Loucy (cell line): Measurements from ENCODE around the gene HMCN1.

Experiments
- H2AFZ ChIP-seq: fragments of 200-600 bp; sonication (generic); 2 replicates; pipeline ENCODE4 v1.6.0; 2016; ENCODE audit warnings: antibody characterized with exemption, mild to moderate bottlenecking, low read length, moderate library complexity
- H3F3A ChIP-seq: fragments of 200-600 bp; 2 replicates; pipeline ENCODE4 v1.6.0; 2016; ENCODE audit warnings: antibody characterized with exemption, low read depth, mild to moderate bottlenecking
- H3K27me3 ChIP-seq: fragments of 200-600 bp; sonication (generic); 2 replicates; pipeline ENCODE4 v1.6.1; 2014; ENCODE audit warnings: low read length, mild to moderate bottlenecking; ENCODE audit not compliant: insufficient read depth, poor library complexity, severe bottlenecking
- H3K36me3 ChIP-seq: fragments of 200-600 bp; sonication (generic); 2 replicates; pipeline ENCODE4 v1.6.1; 2016; ENCODE audit warnings: low read length; ENCODE audit not compliant: insufficient read depth
- H3K4me1 ChIP-seq: fragments of 200-600 bp; sonication (generic); 2 replicates; pipeline ENCODE4 v1.5.1; 2014; ENCODE audit warnings: low read length, mild to moderate bottlenecking; ENCODE audit not compliant: insufficient read depth, poor library complexity, severe bottlenecking
- H3K4me2 ChIP-seq: fragments of 200-600 bp; sonication (generic); 2 replicates; pipeline ENCODE4 v1.6.0; 2014; ENCODE audit warnings: antibody characterized with exemption, low read length, low read depth, mild to moderate bottlenecking; ENCODE audit not compliant: poor library complexity, severe bottlenecking
- H3K4me3 ChIP-seq: fragments of 200-600 bp; sonication (generic); 2 replicates; pipeline ENCODE4 v1.5.1; 2014; ENCODE audit warnings: low read length, mild to moderate bottlenecking, mixed read lengths; ENCODE audit not compliant: poor library complexity, severe bottlenecking
- H3K79me2 ChIP-seq: fragments of 200-600 bp; sonication (generic); 2 replicates; pipeline ENCODE4 v1.6.1; 2014; ENCODE audit warnings: low read length; ENCODE audit not compliant: insufficient read depth
- H3K9ac ChIP-seq: fragments of 200-600 bp; sonication (generic); 2 replicates; pipeline ENCODE4 v1.6.0; 2014; ENCODE audit warnings: mild to moderate bottlenecking, low read depth, low read length, moderate library complexity; ENCODE audit not compliant: poor library complexity, severe bottlenecking
- H3K9me2 ChIP-seq: fragments of 200-600 bp; sonication (generic); replicated peaks from 2 replicates; pipeline ENCODE4 v1.6.1; 2016; ENCODE audit warnings: low read depth, low read length, mixed read lengths
- H3K9me3 ChIP-seq: fragments of 200-600 bp; sonication (generic); 2 replicates; pipeline ENCODE4 v1.6.1; 2014; ENCODE audit warnings: mild to moderate bottlenecking, antibody characterized with exemption, low read length, low read depth; ENCODE audit not compliant: insufficient read depth
- H4K20me1 ChIP-seq: fragments of 200-600 bp; sonication (generic); 2 replicates; pipeline ENCODE4 v1.6.0; 2014; ENCODE audit warnings: antibody characterized with exemption, low read length, mild to moderate bottlenecking; ENCODE audit not compliant: insufficient read depth, poor library complexity, severe bottlenecking
- CTCF ChIP-seq: fragments of 200-600 bp; sonication (generic); conservative IDR thresholded peaks from 2 replicates; pipeline ENCODE4 v1.5.1; 2014; ENCODE audit warnings: mild to moderate bottlenecking, antibody characterized with exemption, low read length
- EZH2phosphoT487 ChIP-seq: fragments of 200-600 bp; IDR thresholded peaks from 2 replicates; pipeline ENCODE4 v1.6.1; 2018; ENCODE audit warnings: antibody characterized with exemption, mild to moderate bottlenecking, moderate library complexity, borderline replicate concordance

The HMCN1 gene

GRCh38 chr1:186213225-186213607 lies 479.0 kb downstream of the HMCN1 start:
- Histone ChIP-seq H3K9me2 (no peaks in the 10 kb centered on the region), H4K20me1 (no peaks in the 10 kb centered on the region), H3K79me2 (no peaks in the 10 kb centered on the region), H3K4me2 (no peak overlapping the region), H3K36me3 (no peaks in the 10 kb centered on the region), H2AFZ (no peak overlapping the region), H3K4me3 (no peak overlapping the region), H3K27me3 (peaks cover under 1% of the 10 kb centered on the region), H3F3A (no peaks in the 10 kb centered on the region), H3K9ac (no peak overlapping the region), H3K9me3 (no peaks in the 10 kb centered on the region), H3K4me1 (no peaks in the 10 kb centered on the region)
- TF ChIP-seq CTCF: no peak
- no peak for TF ChIP-seq EZH2phosphoT487

GRCh38 chr1:186214791-186215190 lies 480.6 kb downstream of the HMCN1 start:
- Histone ChIP-seq H3K9ac (no peak overlapping the region), H3F3A (no peaks in the 10 kb centered on the region), H3K9me3 (no peaks in the 10 kb centered on the region), H3K27me3 (no peaks in the 10 kb centered on the region), H2AFZ (no peak overlapping the region), H3K4me1 (no peaks in the 10 kb centered on the region), H3K4me2 (no peak overlapping the region), H3K4me3 (no peak overlapping the region), H3K9me2 (no peaks in the 10 kb centered on the region), H4K20me1 (no peaks in the 10 kb centered on the region), H3K36me3 (no peaks in the 10 kb centered on the region), H3K79me2 (no peaks in the 10 kb centered on the region)
- no peak for TF ChIP-seq EZH2phosphoT487
- TF ChIP-seq CTCF: no peak

GRCh38 chr1:186215636-186216035 lies 481.4 kb downstream of the HMCN1 start:
- Histone ChIP-seq H3K9me2 (no peaks in the 10 kb centered on the region), H3K9me3 (no peaks in the 10 kb centered on the region), H3K4me2 (no peak overlapping the region), H3K79me2 (no peaks in the 10 kb centered on the region), H4K20me1 (no peaks in the 10 kb centered on the region), H3K27me3 (no peaks in the 10 kb centered on the region), H3K9ac (no peak overlapping the region), H3K4me3 (no peak overlapping the region), H3K36me3 (no peaks in the 10 kb centered on the region), H2AFZ (no peak overlapping the region), H3F3A (no peaks in the 10 kb centered on the region), H3K4me1 (no peaks in the 10 kb centered on the region)
- TF ChIP-seq EZH2phosphoT487 (no peak), CTCF (no peak)
